SK-N-SH (cell line): ENCODE measurements around the gene FGFBP1. TPM values are rescaled to one million over a fixed set of nuclear protein-coding genes. Genes with fewer than 3 reads are reported as not detected.

Experiments
- CTCF ChIA-PET: fragments of 300-600, 350-600 bp; formaldehyde crosslinking; extraction: SDS; loops from one replicate; lab custom pipeline; 2021; lab: Yijun Ruan, JAX
- POLR2A ChIA-PET: fragments of 350-600 bp; sonication (Branson Sonifier 250); formaldehyde crosslinking; extraction: SDS; loops from one replicate; lab custom pipeline; 2020; ENCODE audit warnings: antibody characterized with exemption, inconsistent platforms; lab: Yijun Ruan, JAX
- DNase-seq: peaks from one replicate; pipeline ENCODE4 v3.0.0; 2012
- H2AFZ ChIP-seq: fragments of 200-600 bp; sonication (generic); 2 replicates; pipeline ENCODE4 v1.8.1; 2016; ENCODE audit warnings: antibody characterized with exemption, mild to moderate bottlenecking, low read depth
- H3F3A ChIP-seq: fragments of 200-600 bp; sonication (generic); replicated peaks from 2 replicates; pipeline ENCODE3; 2016; ENCODE audit warnings: antibody characterized with exemption, mild to moderate bottlenecking; ENCODE audit not compliant: insufficient read depth
- H3K27ac ChIP-seq, 2 experiments: fragments of 200-500 bp in 1 of 2; fragments of 200-600 bp in 1 of 2; sonication (Bioruptor generic) in 1 of 2; sonication (generic), shearing (Covaris generic) in 1 of 2; 2 replicates each; pipeline versions ENCODE4 v1.5.1 to v1.6.1; 2014 to 2016; ENCODE audit warnings: low read depth in 2 of 2, inconsistent platforms in 1 of 2, low read length in 1 of 2, mild to moderate bottlenecking in 1 of 2, mixed read lengths in 1 of 2
- H3K27me3 ChIP-seq: fragments of 200-600 bp; sonication (generic), shearing (Covaris generic); 2 replicates; pipeline ENCODE4 v1.6.1; 2016; ENCODE audit warnings: mixed run types; ENCODE audit not compliant: insufficient read depth
- H3K36me3 ChIP-seq, 2 experiments: fragments of 200-500 bp in 1 of 2; fragments of 200-600 bp in 1 of 2; sonication (Bioruptor generic) in 1 of 2; sonication (generic) in 1 of 2; replicated peaks in 1 of 2; 2 replicates each; pipeline versions ENCODE3 to v1.5.1; 2014 to 2016; ENCODE audit warnings: low read length in 1 of 2, mild to moderate bottlenecking in 1 of 2; ENCODE audit not compliant: insufficient read depth in 2 of 2, control insufficient read depth in 1 of 2
- H3K4me1 ChIP-seq, 2 experiments: fragments of 200-500 bp in 1 of 2; fragments of 200-600 bp in 1 of 2; sonication (Bioruptor generic) in 1 of 2; sonication (generic), shearing (Covaris generic) in 1 of 2; 2 replicates each; pipeline versions ENCODE4 v1.5.1 to v1.6.1; 2014 to 2016; ENCODE audit warnings: low read depth in 1 of 2, low read length in 1 of 2, mixed run types in 1 of 2; ENCODE audit not compliant: insufficient read depth in 2 of 2, control insufficient read depth in 1 of 2
- H3K4me2 ChIP-seq: fragments of 200-600 bp; sonication (generic), shearing (Covaris generic); 2 replicates; pipeline ENCODE4 v1.6.1; 2017; ENCODE audit warnings: mixed run types
- H3K4me3 ChIP-seq, 2 experiments: fragments of 200-500 bp in 1 of 2; fragments of 200-600 bp in 1 of 2; sonication (Bioruptor generic) in 1 of 2; sonication (generic), shearing (Covaris generic) in 1 of 2; 2 replicates each; pipeline versions ENCODE4 v1.5.1 to v1.8.1; 2014 to 2016; ENCODE audit warnings: low read depth in 2 of 2, inconsistent platforms in 1 of 2, low read length in 1 of 2, mild to moderate bottlenecking in 1 of 2, mixed read lengths in 1 of 2, moderate library complexity in 1 of 2
- H3K79me2 ChIP-seq: fragments of 200-600 bp; sonication (generic); 2 replicates; pipeline ENCODE4 v1.8.1; 2017; ENCODE audit warnings: mild to moderate bottlenecking; ENCODE audit not compliant: insufficient read depth
- H3K9ac ChIP-seq: fragments of 200-600 bp; sonication (generic); 2 replicates; pipeline ENCODE4 v1.6.1; 2017; ENCODE audit warnings: mixed run types
- H3K9me2 ChIP-seq: fragments of 200-600 bp; sonication (generic); 2 replicates; pipeline ENCODE4 v1.6.1; 2017; ENCODE audit warnings: mixed run types
- H3K9me3 ChIP-seq: fragments of 200-600 bp; sonication (generic); 2 replicates; pipeline ENCODE4 v1.6.1; 2017; ENCODE audit warnings: mixed run types, mild to moderate bottlenecking, moderate library complexity
- H4K20me1 ChIP-seq: fragments of 200-600 bp; sonication (generic); 2 replicates; pipeline ENCODE4 v1.6.1; 2017; ENCODE audit warnings: mild to moderate bottlenecking, mixed run types; ENCODE audit not compliant: insufficient read depth
- CHD2 ChIP-seq: fragments of 150-350 bp; IDR thresholded peaks from 2 replicates; pipeline ENCODE4 v1.6.1; 2018; ENCODE audit warnings: low read length; ENCODE audit not compliant: partially characterized antibody
- ELF1 ChIP-seq: IDR thresholded peaks from 2 replicates; pipeline ENCODE4 v1.4.0; 2012
- EP300 ChIP-seq, 2 experiments: IDR thresholded peaks; 2 replicates each; pipeline versions ENCODE4 v1.4.0 to v1.6.1; 2012; ENCODE audit warnings: borderline replicate concordance in 1 of 2, low read depth in 1 of 2, low read length in 1 of 2
- EZH2phosphoT487 ChIP-seq: fragments of 200-600 bp; sonication (generic); IDR thresholded peaks from 2 replicates; pipeline ENCODE4 v1.6.1; 2017; ENCODE audit warnings: low read depth, mixed run types, mild to moderate bottlenecking, antibody characterized with exemption, moderate library complexity, borderline replicate concordance
- FOSL2 ChIP-seq: IDR thresholded peaks from 2 replicates; pipeline ENCODE4 v1.4.0; 2012; ENCODE audit warnings: low read depth, mild to moderate bottlenecking, moderate library complexity, borderline replicate concordance
- FOXJ3 ChIP-seq: sonication (generic); formaldehyde crosslinking; IDR thresholded peaks from 2 replicates; pipeline ENCODE4 v1.5.1; 2020; ENCODE audit warnings: mild to moderate bottlenecking, missing genetic modification reagents
- FOXM1 ChIP-seq: IDR thresholded peaks from 2 replicates; pipeline ENCODE4 v1.4.0; 2012; ENCODE audit warnings: low read depth, mild to moderate bottlenecking
- GABPA ChIP-seq: IDR thresholded peaks from 2 replicates; pipeline ENCODE4 v1.4.0; 2012; ENCODE audit warnings: low read depth, mild to moderate bottlenecking
- GATA2 ChIP-seq: sonication (generic); formaldehyde crosslinking; IDR thresholded peaks from 2 replicates; pipeline ENCODE4 v1.5.0; 2020; ENCODE audit warnings: mild to moderate bottlenecking, missing genetic modification reagents
- JUND ChIP-seq: IDR thresholded peaks from 2 replicates; pipeline ENCODE4 v1.4.0; 2012
- RAD21 ChIP-seq: IDR thresholded peaks from 2 replicates; pipeline ENCODE4 v1.6.1; 2012; ENCODE audit warnings: mild to moderate bottlenecking, low read length
- REST ChIP-seq: IDR thresholded peaks from 2 replicates; pipeline ENCODE4 v1.6.1; 2012; ENCODE audit warnings: mild to moderate bottlenecking, low read depth, low read length, moderate library complexity
- RXRA ChIP-seq: IDR thresholded peaks from 2 replicates; pipeline ENCODE4 v1.4.0; 2012; ENCODE audit warnings: low read depth, mild to moderate bottlenecking, borderline replicate concordance
- SMC3 ChIP-seq: IDR thresholded peaks from 2 replicates; pipeline ENCODE4 v1.6.1; 2012; ENCODE audit warnings: low read depth, low read length, improper control_type of control experiment
- TEAD4 ChIP-seq: IDR thresholded peaks from 2 replicates; pipeline ENCODE4 v1.4.0; 2012; ENCODE audit warnings: mild to moderate bottlenecking, borderline replicate concordance; ENCODE audit not compliant: insufficient read depth
- WGBS: methylation state at CpG from one replicate; pipeline ENCODE4 v1.1.6; 2017; ENCODE audit warnings: low lambda C conversion rate; 5-methylcytosine and 5-hydroxymethylcytosine counted together
- polyA plus RNA-seq, 3 experiments: library from polyadenylated mRNA; depleted of rRNA; stranded (reverse); fragments of >200 nt; gene quantifications; 2 replicates each; pipeline ENCODE4 v1.2.3, GENCODE V29; 2012

The FGFBP1 gene
- polyA plus RNA-seq, 1 of the 3 experiments (the other 2 are of a cell fraction): 0.13 TPM

- Histone ChIP-seq H3K9me3 (no peaks in the 10 kb centered on the region), H2AFZ (no peak overlapping the region), H3F3A (peaks cover 3% of the 10 kb centered on the region), H3K9me2 (no peaks in the 10 kb centered on the region), H3K4me2 (peak overlapping the region; percentile 14; the same call in 1 of the 2 replicates), H3K27me3 (no peaks in the 10 kb centered on the region), H3K9ac (no peak overlapping the region)
- DNase-seq: no peak
- POLR2A ChIA-PET: no interaction called here
- no peak for TF ChIP-seq FOSL2
- no peak for TF ChIP-seq JUND
- TF ChIP-seq REST: no peak
- no peak for TF ChIP-seq ELF1
- TF ChIP-seq RXRA: no peak
- TF ChIP-seq FOXM1: no peak
- no peak for TF ChIP-seq TEAD4
- no peak for TF ChIP-seq SMC3
- TF ChIP-seq FOXJ3 (CRISPR knock-in tag): no peak
- no peak for TF ChIP-seq EP300 (IDR thresholded peaks at IDR 0.05; ENCODE audit: borderline replicate concordance in 1 of 2, low read depth in 1 of 2, low read length in 1 of 2)
- TF ChIP-seq CHD2: no peak
- no peak for TF ChIP-seq GATA2 (CRISPR knock-in tag)
- no peak for TF ChIP-seq EZH2phosphoT487
- TF ChIP-seq, all 33 proteins: peak for 0
- 66% methylated on average over 7 of the region's 8 CpGs for WGBS
- Histone ChIP-seq H3K79me2 (no peaks in the 10 kb centered on the region), H3K4me3 (no peak overlapping the region), H3K36me3 (no peaks in the 10 kb centered on the region), H3K27ac (peak overlapping the region in 1 of 2 experiments; percentile 56; a peak in 2 of 4 replicates), H3K4me1 (peaks cover 0 to 2% of the 10 kb centered on the region in 2 experiments; a peak in 2 of 4 replicates), H4K20me1 (no peaks in the 10 kb centered on the region)
- CTCF ChIA-PET: interaction anchor here (1.0 to 1.9 kb wide), 3 partner anchors 30 to 108 kb away, joined by 3 to 8 read pairs (median 3); no protein-coding TSS in a partner anchor
Measured at GRCh38 chr4:15912961-15913630, 25.4 kb downstream of the FGFBP1 start.

- Histone ChIP-seq H3K27ac (no peak overlapping the region), H3K9me2 (no peaks in the 10 kb centered on the region), H3K4me2 (no peak overlapping the region), H2AFZ (no peak overlapping the region), H3K4me1 (peaks cover 0 to under 1% of the 10 kb centered on the region in 2 experiments; a peak in 3 of 4 replicates), H3K27me3 (no peaks in the 10 kb centered on the region), H3K9ac (no peak overlapping the region)
- 63% methylated on average over 7 of the region's 7 CpGs for WGBS
- CTCF ChIA-PET: interaction anchor here (1.7 kb wide), 1 partner anchor 30 kb away, joined by 5 read pairs; no protein-coding TSS in a partner anchor
- TF ChIP-seq GABPA (no peak), RAD21 (no peak), SMC3 (no peak)
- TF ChIP-seq, all 33 proteins: peak for 0
- DNase-seq: no peak
- Histone ChIP-seq H3K9me3 (no peaks in the 10 kb centered on the region), H3K79me2 (no peaks in the 10 kb centered on the region), H3K4me3 (no peak overlapping the region), H4K20me1 (no peaks in the 10 kb centered on the region), H3F3A (peaks cover 3% of the 10 kb centered on the region), H3K36me3 (no peaks in the 10 kb centered on the region)
- POLR2A ChIA-PET: no interaction called here
Measured at GRCh38 chr4:15912236-15912635, 26.3 kb downstream of the FGFBP1 start.
